HCT116 (cell line): Measurements from ENCODE around the gene HIC1.

ENCODE experiments used
- EZH2phosphoT487 ChIP-seq: fragments of 200-600 bp; IDR thresholded peaks from 2 replicates; pipeline ENCODE4 v1.6.1; 2018; ENCODE audit warnings: antibody characterized with exemption, borderline replicate concordance
- TCF7L2 ChIP-seq: IDR thresholded peaks from 2 replicates; pipeline ENCODE4 v1.7.0; 2011; ENCODE audit warnings: borderline replicate concordance, inconsistent platforms; ENCODE audit not compliant: insufficient read depth, insufficient read length; ENCODE audit errors: extremely low read depth
- TF ChIP-seq, protein P1 (sequence below), 3 experiments: fragments of 200-600 bp in 1 of 3; sonication (generic) in 1 of 3; IDR thresholded peaks in 2 of 3; conservative IDR thresholded peaks in 1 of 3; 2 replicates each; pipeline ENCODE4 v1.5.1; 2012 to 2017; ENCODE audit warnings: low read depth in 2 of 3, low read length in 2 of 3, antibody characterized with exemption in 1 of 3, borderline replicate concordance in 1 of 3, control low read depth in 1 of 3, mild to moderate bottlenecking in 1 of 3, mixed read lengths in 1 of 3, mixed run types in 1 of 3, moderate library complexity in 1 of 3; ENCODE audit not compliant: insufficient read depth in 1 of 3

DNA sequence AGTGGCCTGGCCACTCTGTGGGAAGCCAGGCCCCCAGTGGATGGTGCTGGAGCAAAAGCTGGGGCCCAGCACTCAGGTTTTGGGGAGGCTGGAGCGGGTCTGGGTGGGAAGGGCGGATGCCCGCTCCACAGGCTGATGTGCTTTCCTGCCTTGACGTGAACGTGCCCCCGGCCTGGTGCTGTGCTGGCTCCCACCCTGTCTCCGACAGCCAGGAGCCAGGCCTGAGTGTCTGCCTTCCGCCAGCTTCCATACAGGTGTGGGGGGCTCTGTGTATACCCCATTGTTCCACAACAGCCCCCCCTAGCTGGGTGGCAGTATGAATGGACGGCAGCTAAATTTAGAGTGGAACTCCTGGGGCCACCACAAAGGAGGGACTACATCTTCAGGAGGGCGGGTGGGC lies 20.0 kb downstream of the HIC1 start:
- TF ChIP-seq, protein P1, sequence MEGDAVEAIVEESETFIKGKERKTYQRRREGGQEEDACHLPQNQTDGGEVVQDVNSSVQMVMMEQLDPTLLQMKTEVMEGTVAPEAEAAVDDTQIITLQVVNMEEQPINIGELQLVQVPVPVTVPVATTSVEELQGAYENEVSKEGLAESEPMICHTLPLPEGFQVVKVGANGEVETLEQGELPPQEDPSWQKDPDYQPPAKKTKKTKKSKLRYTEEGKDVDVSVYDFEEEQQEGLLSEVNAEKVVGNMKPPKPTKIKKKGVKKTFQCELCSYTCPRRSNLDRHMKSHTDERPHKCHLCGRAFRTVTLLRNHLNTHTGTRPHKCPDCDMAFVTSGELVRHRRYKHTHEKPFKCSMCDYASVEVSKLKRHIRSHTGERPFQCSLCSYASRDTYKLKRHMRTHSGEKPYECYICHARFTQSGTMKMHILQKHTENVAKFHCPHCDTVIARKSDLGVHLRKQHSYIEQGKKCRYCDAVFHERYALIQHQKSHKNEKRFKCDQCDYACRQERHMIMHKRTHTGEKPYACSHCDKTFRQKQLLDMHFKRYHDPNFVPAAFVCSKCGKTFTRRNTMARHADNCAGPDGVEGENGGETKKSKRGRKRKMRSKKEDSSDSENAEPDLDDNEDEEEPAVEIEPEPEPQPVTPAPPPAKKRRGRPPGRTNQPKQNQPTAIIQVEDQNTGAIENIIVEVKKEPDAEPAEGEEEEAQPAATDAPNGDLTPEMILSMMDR (IDR thresholded peaks at IDR 0.05 in 2 of 3, conservative IDR thresholded peaks at IDR 0.05 in 1 of 3; ENCODE audit: borderline replicate concordance in 1 of 3, insufficient read depth in 1 of 3, low read depth in 2 of 3, low read length in 2 of 3): no peak
- TF ChIP-seq TCF7L2 (no peak), EZH2phosphoT487 (no peak)
